Measurements from ENCODE around the gene DNAJC17.

The DNAJC17 gene

GRCh38 chr15:40789119-40789518, 18.2 kb downstream of the DNAJC17 start:
- no peak for DNase-seq

GRCh38 chr15:40787991-40788390, 19.3 kb downstream of the DNAJC17 start:
- no peak for DNase-seq

- peak in 2 of 4 experiments; percentile 6 to 9 for DNase-seq
Observed at GRCh38 chr15:40787344-40787841, 19.9 kb downstream of the DNAJC17 start.

GRCh38 chr15:40785814-40786213, 21.5 kb downstream of the DNAJC17 start:
- DNase-seq = no peak

- no peak for DNase-seq
Observed at GRCh38 chr15:40785164-40785563, 22.1 kb downstream of the DNAJC17 start.

GRCh38 chr15:40782609-40783227, 24.6 kb downstream of the DNAJC17 start:
- DNase-seq = peak; percentile 35 to 77 (median 62)

- DNase-seq = no peak
Observed at GRCh38 chr15:40776537-40777141, 30.6 kb downstream of the DNAJC17 start.

GRCh38 chr15:40775740-40776536, 31.3 kb downstream of the DNAJC17 start:
- DNase-seq = no peak

- DNase-seq = no peak
Observed at GRCh38 chr15:40775007-40775406, 32.3 kb downstream of the DNAJC17 start.

- DNase-seq = no peak
Observed at GRCh38 chr15:40773902-40774301, 33.4 kb downstream of the DNAJC17 start.

GRCh38 chr15:40773496-40773895, 33.8 kb downstream of the DNAJC17 start:
- no peak for DNase-seq

- DNase-seq = no peak
Observed at GRCh38 chr15:40772014-40772413, 35.3 kb downstream of the DNAJC17 start.

GRCh38 chr15:40771242-40771641, 36.0 kb downstream of the DNAJC17 start:
- DNase-seq = no peak

GRCh38 chr15:40770147-40770721, 37.0 kb downstream of the DNAJC17 start:
- DNase-seq = no peak

- DNase-seq = peak in 3 of 4 experiments; percentile 36 to 45 (median 41)
Observed at GRCh38 chr15:40769274-40770146, 37.8 kb downstream of the DNAJC17 start, which contains the start of gene C15orf62. C15orf62 (plus strand) TSS chr15:40769980; CDS start chr15:40770496, 516 bp downstream.

- no peak for DNase-seq
Observed at GRCh38 chr15:40768521-40769273, 38.6 kb downstream of the DNAJC17 start.

GRCh38 chr15:40767838-40768500, 39.3 kb downstream of the DNAJC17 start:
- no peak for DNase-seq

GRCh38 chr15:40766906-40767837, 40.1 kb downstream of the DNAJC17 start:
- no peak for DNase-seq

- DNase-seq = no peak
Observed at GRCh38 chr15:40766194-40766815, 41.0 kb downstream of the DNAJC17 start.

All from activated naive CD4-positive, alpha-beta T cell (primary cell).